ENCODE results near the gene PEMT.

DNA sequence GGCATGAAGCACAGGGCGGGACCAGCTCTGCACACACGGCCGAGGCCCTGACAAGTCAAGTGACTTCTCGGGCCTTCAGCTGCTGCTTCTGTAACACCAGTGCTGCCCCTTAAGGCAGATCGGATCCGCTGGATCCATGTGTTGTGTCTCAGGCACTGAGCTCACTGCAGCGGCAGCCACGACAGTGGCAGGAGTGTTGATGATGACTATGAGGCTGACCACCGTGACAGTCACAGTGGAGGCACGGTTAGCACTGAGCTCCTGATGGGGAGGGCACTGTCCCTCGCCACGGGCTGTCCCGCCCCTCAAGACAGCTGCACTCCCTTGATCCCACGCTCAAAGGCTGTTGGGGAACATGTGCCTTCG is 29.4 kb downstream of the PEMT start:
- TF ChIP-seq SIN3A (IDR thresholded peaks at IDR 0.05; ENCODE audit: borderline replicate concordance, insufficient read depth, low read depth, low read length) = no peak
- TF ChIP-seq, protein P1, sequence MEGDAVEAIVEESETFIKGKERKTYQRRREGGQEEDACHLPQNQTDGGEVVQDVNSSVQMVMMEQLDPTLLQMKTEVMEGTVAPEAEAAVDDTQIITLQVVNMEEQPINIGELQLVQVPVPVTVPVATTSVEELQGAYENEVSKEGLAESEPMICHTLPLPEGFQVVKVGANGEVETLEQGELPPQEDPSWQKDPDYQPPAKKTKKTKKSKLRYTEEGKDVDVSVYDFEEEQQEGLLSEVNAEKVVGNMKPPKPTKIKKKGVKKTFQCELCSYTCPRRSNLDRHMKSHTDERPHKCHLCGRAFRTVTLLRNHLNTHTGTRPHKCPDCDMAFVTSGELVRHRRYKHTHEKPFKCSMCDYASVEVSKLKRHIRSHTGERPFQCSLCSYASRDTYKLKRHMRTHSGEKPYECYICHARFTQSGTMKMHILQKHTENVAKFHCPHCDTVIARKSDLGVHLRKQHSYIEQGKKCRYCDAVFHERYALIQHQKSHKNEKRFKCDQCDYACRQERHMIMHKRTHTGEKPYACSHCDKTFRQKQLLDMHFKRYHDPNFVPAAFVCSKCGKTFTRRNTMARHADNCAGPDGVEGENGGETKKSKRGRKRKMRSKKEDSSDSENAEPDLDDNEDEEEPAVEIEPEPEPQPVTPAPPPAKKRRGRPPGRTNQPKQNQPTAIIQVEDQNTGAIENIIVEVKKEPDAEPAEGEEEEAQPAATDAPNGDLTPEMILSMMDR (IDR thresholded peaks at IDR 0.05) = no peak
- TF ChIP-seq, protein P2, sequence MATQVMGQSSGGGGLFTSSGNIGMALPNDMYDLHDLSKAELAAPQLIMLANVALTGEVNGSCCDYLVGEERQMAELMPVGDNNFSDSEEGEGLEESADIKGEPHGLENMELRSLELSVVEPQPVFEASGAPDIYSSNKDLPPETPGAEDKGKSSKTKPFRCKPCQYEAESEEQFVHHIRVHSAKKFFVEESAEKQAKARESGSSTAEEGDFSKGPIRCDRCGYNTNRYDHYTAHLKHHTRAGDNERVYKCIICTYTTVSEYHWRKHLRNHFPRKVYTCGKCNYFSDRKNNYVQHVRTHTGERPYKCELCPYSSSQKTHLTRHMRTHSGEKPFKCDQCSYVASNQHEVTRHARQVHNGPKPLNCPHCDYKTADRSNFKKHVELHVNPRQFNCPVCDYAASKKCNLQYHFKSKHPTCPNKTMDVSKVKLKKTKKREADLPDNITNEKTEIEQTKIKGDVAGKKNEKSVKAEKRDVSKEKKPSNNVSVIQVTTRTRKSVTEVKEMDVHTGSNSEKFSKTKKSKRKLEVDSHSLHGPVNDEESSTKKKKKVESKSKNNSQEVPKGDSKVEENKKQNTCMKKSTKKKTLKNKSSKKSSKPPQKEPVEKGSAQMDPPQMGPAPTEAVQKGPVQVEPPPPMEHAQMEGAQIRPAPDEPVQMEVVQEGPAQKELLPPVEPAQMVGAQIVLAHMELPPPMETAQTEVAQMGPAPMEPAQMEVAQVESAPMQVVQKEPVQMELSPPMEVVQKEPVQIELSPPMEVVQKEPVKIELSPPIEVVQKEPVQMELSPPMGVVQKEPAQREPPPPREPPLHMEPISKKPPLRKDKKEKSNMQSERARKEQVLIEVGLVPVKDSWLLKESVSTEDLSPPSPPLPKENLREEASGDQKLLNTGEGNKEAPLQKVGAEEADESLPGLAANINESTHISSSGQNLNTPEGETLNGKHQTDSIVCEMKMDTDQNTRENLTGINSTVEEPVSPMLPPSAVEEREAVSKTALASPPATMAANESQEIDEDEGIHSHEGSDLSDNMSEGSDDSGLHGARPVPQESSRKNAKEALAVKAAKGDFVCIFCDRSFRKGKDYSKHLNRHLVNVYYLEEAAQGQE (IDR thresholded peaks at IDR 0.05; ENCODE audit: insufficient read depth in 1 of 2, low read depth in 2 of 2, low read length in 1 of 2) = no peak

Measured in Panc1 (cell line).